PFSK-1 (cell line): ENCODE data around the gene C9orf40.

Experiments
- FOXP2 ChIP-seq: optimal IDR thresholded peaks from 2 replicates; pipeline ENCODE3; 2011; ENCODE audit warnings: borderline replicate concordance, control low read depth, inconsistent platforms; ENCODE audit not compliant: insufficient read depth; ENCODE audit errors: extremely low read length, extremely low read depth
- POLR2AphosphoS5 ChIP-seq: IDR thresholded peaks from 2 replicates; pipeline ENCODE4 v1.6.1; 2012; ENCODE audit warnings: low read depth, mild to moderate bottlenecking, control low read depth, low read length, moderate library complexity
- SIN3A ChIP-seq: IDR thresholded peaks from 2 replicates; pipeline ENCODE4 v1.6.1; 2012; ENCODE audit warnings: mild to moderate bottlenecking, low read length, moderate library complexity, borderline replicate concordance; ENCODE audit not compliant: insufficient read depth
- TAF1 ChIP-seq: IDR thresholded peaks from 2 replicates; pipeline ENCODE4 v1.6.1; 2012; ENCODE audit warnings: low read length, control low read depth, borderline replicate concordance; ENCODE audit not compliant: insufficient read depth
- TF ChIP-seq, protein P1 (sequence below), 2 experiments: IDR thresholded peaks; 2 replicates each; pipeline versions ENCODE4 v1.6.1 to v1.8.0; 2011 to 2012; ENCODE audit warnings: low read depth in 2 of 2, low read length in 2 of 2, control low read depth in 1 of 2, inconsistent platforms in 1 of 2, mild to moderate bottlenecking in 1 of 2, moderate library complexity in 1 of 2; ENCODE audit not compliant: insufficient read depth in 1 of 2

C9orf40 gene

DNA sequence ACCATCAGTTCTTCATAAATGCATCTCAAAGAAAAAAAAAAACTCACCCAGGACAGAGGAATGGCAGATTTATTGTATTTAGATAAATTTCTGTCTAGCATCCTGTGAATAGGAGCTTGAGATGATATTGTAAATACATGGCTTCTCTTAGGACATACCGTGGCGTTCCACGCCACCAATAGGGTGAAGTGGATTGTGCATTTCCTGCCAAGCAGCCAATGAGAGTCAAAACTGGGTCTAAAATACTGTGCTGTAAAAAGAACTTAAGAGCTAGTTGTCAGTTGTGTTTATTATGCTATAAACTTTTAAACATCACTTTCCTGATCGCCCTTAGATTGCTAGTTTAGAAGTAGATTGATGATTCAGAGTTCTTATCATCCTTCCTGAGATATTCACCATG, 44.0 kb downstream of the C9orf40 start:
- TF ChIP-seq POLR2AphosphoS5 (no peak), TAF1 (no peak)
- TF ChIP-seq, protein P1, sequence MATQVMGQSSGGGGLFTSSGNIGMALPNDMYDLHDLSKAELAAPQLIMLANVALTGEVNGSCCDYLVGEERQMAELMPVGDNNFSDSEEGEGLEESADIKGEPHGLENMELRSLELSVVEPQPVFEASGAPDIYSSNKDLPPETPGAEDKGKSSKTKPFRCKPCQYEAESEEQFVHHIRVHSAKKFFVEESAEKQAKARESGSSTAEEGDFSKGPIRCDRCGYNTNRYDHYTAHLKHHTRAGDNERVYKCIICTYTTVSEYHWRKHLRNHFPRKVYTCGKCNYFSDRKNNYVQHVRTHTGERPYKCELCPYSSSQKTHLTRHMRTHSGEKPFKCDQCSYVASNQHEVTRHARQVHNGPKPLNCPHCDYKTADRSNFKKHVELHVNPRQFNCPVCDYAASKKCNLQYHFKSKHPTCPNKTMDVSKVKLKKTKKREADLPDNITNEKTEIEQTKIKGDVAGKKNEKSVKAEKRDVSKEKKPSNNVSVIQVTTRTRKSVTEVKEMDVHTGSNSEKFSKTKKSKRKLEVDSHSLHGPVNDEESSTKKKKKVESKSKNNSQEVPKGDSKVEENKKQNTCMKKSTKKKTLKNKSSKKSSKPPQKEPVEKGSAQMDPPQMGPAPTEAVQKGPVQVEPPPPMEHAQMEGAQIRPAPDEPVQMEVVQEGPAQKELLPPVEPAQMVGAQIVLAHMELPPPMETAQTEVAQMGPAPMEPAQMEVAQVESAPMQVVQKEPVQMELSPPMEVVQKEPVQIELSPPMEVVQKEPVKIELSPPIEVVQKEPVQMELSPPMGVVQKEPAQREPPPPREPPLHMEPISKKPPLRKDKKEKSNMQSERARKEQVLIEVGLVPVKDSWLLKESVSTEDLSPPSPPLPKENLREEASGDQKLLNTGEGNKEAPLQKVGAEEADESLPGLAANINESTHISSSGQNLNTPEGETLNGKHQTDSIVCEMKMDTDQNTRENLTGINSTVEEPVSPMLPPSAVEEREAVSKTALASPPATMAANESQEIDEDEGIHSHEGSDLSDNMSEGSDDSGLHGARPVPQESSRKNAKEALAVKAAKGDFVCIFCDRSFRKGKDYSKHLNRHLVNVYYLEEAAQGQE (IDR thresholded peaks at IDR 0.05; ENCODE audit: insufficient read depth in 1 of 2, low read depth in 2 of 2, low read length in 2 of 2): no peak

DNA sequence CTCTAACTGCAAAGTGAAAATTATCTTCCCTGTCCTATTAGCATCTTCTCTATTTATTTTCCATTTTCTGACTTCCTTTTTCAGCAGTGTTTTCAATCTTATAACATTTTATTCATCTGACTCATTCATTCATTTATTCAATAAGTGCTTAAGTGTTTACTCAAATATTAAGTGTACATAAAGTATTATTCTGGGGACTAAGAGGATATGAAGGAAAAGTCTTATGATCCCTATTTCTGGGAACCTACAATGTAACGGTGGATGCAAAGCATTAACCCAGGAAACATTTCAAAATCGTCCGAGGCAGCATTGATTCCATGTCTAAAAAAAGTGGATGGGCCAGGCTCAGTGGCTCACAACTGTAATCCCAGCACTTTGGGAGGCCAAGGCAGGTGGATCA, 45.6 kb downstream of the C9orf40 start:
- TF ChIP-seq FOXP2: no peak
- TF ChIP-seq TAF1: no peak
- no peak for TF ChIP-seq SIN3A
- no peak for TF ChIP-seq POLR2AphosphoS5
- TF ChIP-seq, protein P1 (IDR thresholded peaks at IDR 0.05; ENCODE audit: insufficient read depth in 1 of 2, low read depth in 2 of 2, low read length in 2 of 2): no peak

DNA sequence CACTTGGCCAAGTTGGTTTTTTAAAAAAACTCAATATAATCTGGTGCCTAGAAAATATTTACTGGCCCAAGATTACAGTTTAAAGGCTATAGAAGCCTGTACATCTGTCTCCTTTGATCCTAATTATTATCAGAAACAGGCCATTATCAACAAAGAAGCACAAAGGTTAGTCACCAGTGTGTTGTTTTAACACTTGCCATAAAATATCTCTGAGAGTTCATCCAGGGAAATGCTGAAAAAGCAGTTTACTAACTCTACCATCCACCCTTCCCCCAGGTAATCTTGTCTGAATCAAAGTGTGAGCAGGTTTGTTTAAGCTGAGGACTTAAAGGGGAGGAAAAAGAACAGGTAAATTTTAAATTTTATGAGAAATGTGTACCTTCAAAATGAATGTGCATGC, 51.7 kb downstream of the C9orf40 start:
- TF ChIP-seq SIN3A (no peak), FOXP2 (no peak), POLR2AphosphoS5 (no peak), TAF1 (no peak)
- TF ChIP-seq, protein P1 (IDR thresholded peaks at IDR 0.05; ENCODE audit: insufficient read depth in 1 of 2, low read depth in 2 of 2, low read length in 2 of 2): no peak
